ENCODE measurements around the gene POM121.
"Not testable (repeated sequence)": the region's sequence is repeated elsewhere in the genome, so short reads cannot be mapped to it uniquely, and the experiment has no call there.

POM121 gene

DNA sequence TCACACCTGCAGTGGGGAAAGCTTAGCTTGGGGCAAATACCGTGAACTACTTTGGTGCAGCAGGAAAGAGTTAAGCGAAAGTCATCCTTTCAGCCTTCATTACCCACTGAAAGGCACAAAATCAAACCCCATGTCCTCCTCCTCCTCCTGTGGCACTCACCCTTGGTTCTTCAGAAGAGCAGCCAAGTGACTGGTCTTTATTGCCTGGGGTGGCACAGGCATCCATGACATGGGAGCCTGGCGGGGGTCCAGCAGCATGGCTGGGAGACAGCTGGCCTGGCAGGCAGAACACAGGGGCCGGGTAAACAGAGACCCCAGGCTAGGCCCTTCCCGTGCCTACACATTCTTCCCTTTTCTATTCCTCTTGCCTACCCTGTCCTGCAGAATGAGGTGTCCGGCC is 24.8 kb downstream of the POM121 start:
- not testable (repeated sequence) for DNase-seq (ENCODE audit: low read depth)

DNA sequence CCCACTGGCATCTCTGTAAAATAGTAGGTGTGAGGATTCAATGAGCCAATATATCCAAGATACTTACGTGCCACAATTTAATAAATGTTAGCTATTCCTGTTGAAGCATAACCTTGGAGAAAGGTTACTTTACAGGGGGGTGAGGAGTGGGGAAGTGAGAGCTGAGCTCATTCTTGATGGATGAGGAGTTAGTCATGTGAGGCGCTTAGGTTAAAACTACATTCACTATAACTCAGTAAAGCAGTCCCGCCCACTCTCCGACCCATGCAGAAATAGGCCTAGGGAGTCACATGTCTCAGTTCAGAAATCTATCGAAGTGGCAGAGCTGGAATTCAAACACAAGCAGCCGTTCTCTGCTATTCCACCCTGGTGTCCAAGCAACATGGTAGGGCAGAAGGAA is 25.5 kb downstream of the POM121 start:
- DNase-seq (ENCODE audit: low read depth) = not testable (repeated sequence)

GRCh38 chr7:72953901-72954562 is 29.1 kb downstream of the POM121 start:
- DNase-seq (ENCODE audit: low read depth) = not testable (repeated sequence)

GRCh38 chr7:72954563-72955198 is 29.8 kb downstream of the POM121 start:
- DNase-seq (ENCODE audit: low read depth) = not testable (repeated sequence)

GRCh38 chr7:72960029-72960428 is 35.1 kb downstream of the POM121 start:
- not testable (repeated sequence) for DNase-seq (ENCODE audit: low read depth)

- DNase-seq (ENCODE audit: low read depth) = not testable (repeated sequence)
Observed at GRCh38 chr7:72960626-72961345, 35.9 kb downstream of the POM121 start.

GRCh38 chr7:72961346-72961650 is 36.4 kb downstream of the POM121 start:
- not testable (repeated sequence) for DNase-seq (ENCODE audit: low read depth)

- not testable (repeated sequence) for DNase-seq (ENCODE audit: low read depth)
Observed at GRCh38 chr7:72963056-72963455, 38.2 kb downstream of the POM121 start.

DNA sequence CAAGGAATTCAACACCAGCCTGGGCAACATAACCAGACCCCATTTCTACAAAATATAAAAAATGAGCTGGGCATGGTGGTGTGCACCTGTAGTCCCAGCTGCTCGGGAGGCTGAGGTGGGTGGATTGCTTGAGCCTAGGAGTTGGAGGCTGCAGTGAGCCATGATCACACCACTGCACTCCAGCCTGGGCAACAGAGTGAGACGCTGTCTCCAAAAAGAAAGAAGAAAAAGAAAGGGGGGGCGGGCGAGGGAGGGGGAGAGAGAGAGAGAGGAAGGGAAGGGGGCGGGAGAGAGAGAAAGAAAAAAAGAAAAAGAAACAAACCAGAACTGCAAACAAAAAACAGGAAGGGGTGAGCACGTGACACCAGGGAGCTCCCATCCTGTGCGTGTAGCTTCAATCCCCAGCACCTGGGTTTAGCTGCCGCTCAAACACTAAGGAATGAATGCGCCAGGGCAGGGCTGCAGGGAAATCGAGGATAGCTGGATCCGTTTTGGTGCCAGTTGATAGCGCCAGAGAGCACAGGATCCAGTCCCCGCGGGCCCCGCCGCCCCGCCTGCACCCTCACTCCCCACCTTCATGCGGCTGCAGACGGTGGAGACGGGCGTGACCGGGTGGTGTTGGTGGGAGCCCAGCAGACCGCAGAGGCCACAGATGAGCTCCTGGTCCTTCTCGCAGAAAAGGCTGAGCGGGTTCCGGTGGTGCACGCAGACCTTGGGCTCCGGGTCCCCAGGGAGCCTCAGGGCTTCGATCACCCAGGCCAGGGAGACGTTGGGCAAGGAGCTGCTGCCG is 40.5 kb downstream of the POM121 start:
- not testable (repeated sequence) for DNase-seq (ENCODE audit: low read depth)

DNA sequence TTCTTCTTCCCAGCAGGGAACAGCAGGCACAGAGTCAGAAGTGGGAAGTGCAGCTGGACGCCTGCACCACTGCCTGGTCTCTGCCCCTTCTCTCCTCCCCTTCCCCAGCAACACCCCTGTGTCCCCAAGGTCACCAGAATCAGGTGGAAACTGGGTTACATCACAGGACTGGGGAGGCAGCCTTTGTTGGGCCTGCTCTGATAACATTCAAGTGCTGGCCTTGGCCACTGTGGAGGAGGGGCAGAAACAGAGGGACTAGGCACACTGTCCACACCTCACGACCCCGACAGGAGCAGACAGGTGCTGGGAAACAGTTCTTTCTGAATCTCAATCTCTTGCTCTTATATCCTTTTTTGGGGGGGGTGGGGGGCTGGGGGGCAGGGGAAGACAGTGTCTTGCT is 42.0 kb downstream of the POM121 start:
- DNase-seq (ENCODE audit: low read depth) = not testable (repeated sequence)

DNA sequence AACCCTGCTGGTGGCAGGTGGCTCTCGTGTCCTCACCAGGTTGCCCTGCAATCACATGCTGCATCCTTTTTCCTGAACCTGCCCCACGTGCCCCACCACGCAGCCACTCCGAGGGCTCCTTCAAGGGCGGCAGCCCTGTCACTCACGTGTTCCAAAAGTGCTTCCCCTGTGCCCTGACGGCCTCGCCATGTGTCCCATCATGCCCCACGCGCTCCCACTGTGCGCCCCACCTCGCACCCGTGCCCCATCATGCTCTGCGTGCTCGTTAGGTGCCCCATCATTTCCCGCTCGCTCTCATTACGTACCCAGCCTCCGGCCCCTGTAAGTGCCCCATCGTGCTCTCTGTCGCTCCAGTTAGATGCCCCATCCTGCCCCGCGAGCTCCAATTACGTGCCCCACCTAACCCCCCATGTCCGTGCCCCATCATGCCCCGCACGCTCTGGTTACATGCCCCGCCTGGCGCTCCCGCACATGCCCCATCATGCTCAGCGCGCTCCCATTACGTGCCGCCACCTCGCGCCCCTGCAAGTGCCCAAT is 44.2 kb downstream of the POM121 start, which contains the start of gene TRIM74:
Gene TRIM74, minus strand, starts transcription at position 487 of the 537 bp plus-strand sequence. CDS start 3,309 bp downstream, outside the sequence.
- DNase-seq (ENCODE audit: low read depth) = not testable (repeated sequence)

DNA sequence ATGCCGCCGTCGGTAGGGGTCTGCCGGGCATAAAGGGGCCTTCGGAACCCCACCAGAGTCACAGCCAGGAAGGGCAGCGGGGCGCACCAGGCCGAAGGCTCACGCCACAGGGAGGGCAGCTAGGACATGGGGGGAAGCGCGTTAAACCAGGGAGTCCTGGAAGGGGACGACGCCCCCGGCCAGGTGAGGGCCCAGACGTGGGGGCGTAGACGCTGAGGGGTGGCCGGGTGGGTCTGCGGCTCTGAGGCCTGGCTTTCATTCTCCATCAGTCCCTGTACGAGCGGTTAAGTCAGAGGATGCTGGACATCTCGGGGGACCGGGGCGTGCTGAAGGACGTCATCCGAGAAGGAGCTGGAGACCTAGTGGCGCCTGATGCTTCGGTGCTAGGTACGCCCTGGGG is 44.8 kb downstream of the POM121 start:
- DNase-seq (ENCODE audit: low read depth) = not testable (repeated sequence)

GRCh38 chr7:72971505-72971904 is 46.6 kb downstream of the POM121 start:
- DNase-seq (ENCODE audit: low read depth) = not testable (repeated sequence)

- not testable (repeated sequence) for DNase-seq (ENCODE audit: low read depth)
Observed at GRCh38 chr7:72974781-72975180, 49.9 kb downstream of the POM121 start.

DNA sequence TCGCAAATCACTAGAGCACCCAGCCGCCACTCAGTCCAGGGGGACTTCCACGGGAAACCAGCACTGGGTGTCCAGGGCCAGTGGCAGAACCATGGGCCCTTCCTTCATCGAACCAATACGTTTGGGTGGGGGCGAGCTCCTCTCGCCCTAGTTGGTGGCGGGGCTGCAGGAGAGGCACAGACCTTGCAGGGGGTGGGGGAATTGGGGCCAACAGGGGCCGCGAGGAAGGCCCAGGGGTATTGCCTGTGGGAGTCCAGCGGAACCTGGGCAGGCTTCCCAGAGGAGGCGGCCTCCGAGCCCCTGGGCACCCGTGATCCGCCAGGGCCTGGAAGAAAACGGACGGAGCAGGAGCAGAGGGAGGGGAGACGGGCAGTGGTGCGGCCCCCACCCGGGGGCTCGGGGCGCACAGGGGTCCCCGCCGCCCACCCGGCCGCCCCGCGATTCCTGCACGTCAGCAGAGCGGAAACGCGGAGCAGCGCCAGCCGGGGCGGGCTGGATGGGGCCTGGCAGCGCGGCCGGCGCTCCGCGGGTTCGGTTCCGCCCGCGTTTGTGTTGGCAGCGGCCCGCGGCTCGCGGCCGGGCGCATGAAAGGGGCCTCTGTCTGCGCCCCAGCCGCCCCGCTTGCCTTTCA is 50.9 kb downstream of the POM121 start:
- not testable (repeated sequence) for DNase-seq (ENCODE audit: low read depth)

DNA sequence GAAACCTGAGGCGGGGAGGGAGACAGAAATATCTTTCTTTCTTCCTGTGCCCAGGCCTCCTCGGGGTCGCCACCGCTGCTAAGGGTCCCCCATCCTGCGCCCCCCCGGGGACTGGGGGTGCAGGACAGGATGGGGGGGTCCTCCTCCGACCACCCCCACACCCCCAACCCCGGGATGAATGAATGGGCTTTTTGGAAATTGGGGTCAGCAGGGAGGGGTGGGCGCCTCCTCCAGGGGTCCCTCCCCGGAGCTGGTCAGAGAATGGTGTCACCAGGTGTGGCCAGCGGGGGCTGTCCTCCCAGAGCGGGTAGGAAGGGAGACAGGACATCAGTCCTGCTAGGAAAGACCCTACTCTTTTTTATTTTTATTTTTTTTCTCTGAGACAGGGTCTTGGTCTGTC is 51.5 kb downstream of the POM121 start:
- DNase-seq (ENCODE audit: low read depth) = not testable (repeated sequence)

DNA sequence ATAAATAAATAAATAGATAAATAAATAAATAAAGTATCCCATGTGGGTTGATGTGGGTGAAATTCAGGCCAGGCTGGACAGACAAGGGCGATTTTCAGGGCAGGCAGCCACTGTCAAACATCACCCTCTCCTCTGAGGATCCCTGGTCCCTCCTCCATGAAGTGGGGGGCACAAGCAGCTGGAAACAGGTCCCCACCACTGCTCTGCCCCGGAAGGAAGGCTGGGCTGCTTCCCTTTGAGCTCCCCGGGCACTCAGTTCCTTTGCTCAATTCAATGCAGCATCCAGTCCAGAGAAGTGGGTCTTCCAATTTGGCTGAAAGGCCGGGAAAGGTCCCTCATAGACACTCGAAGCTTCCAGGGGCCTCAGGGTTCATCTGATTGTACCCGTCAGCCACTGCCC is 55.5 kb downstream of the POM121 start:
- DNase-seq (ENCODE audit: low read depth) = not testable (repeated sequence)

DNA sequence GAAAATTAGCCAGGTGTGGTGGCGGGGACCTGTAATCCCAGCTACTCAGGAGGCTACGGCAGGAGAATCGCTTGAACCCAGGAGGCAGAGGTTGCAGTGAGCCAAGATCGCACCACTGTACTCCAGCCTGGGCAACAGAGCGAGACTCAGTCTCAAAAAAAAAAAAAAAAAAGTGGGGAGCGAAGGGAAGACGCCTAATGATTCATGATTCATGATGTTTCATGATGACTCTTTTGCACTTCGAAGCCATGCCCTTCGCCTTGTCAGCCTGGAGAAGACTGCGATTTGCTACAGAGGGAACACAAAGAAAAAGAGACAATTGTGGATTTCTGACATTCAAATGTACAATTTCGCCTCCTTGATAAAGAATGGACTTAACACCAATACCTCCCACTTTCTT is 57.2 kb downstream of the POM121 start:
- DNase-seq (ENCODE audit: low read depth) = not testable (repeated sequence)

GRCh38 chr7:72990146-72990913 is 65.4 kb downstream of the POM121 start:
- not testable (repeated sequence) for DNase-seq (ENCODE audit: low read depth)

DNA sequence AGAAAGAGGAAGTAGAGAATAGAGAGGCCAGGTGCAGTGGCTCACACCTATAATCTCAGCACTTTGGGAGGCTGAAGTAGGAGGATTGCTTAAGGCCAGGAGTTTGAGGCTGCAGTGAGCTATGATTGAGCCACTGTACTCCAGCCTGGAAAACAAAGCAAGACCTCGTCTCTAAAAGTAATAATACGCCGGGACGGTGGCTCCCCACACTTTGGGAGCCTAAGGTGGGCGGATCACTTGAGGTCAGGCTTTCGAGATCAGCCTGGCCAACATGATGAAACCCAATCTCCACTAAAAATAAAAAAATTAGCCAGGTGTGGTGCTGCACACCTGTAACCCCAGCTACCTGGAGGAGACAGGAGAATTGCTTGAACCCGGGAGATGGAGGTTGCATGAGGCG is 70.6 kb downstream of the POM121 start:
- not testable (repeated sequence) for DNase-seq (ENCODE audit: low read depth)

DNA sequence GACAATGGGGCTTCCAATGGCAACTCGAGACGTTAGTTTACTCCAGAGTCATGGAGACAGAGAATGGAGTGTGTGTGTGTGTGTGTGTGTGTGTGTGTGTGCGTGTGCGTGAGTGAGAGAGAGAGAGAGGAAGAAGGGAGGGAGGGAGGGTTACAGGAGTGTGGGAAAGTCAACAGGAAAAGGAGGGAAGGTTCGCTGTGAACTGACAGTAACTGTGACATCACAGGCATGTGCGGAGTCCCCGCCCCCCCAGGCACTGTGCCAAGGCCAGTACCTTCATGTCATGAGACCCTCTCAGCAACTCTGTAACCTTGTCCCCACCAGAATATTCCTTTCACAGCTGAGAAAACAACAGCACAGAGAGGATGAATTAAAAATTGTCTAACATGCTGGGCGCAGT is 72.6 kb downstream of the POM121 start:
- not testable (repeated sequence) for DNase-seq (ENCODE audit: low read depth)

Data from GM04503 (cell line).